HG03558 (cell line): ENCODE measurements around the gene RAVER1.
"Not testable (repeated sequence)": the region's sequence is repeated elsewhere in the genome, so short reads cannot be mapped to it uniquely, and the experiment has no call there.

ENCODE experiments used
- ATAC-seq: cut with Tn5 transposase; IDR thresholded peaks from one replicate; pipeline ENCODE4 v1.9.1; 2021; ENCODE audit warnings: moderate number of reproducible peaks; ENCODE audit not compliant: unreplicated experiment; ENCODE audit errors: extremely low read depth

The RAVER1 gene

GRCh38 chr19:10352764-10353671 lies 19.7 kb upstream of the RAVER1 start:
- no peak for ATAC-seq

GRCh38 chr19:10346509-10346908 lies 13.2 kb upstream of the RAVER1 start:
- no peak for ATAC-seq

GRCh38 chr19:10344780-10345179 lies 11.5 kb upstream of the RAVER1 start:
- no peak for ATAC-seq

- ATAC-seq = no peak
These were observed 10.2 kb upstream of the RAVER1 start for GRCh38 chr19:10343495-10343894.

- ATAC-seq = no peak
These were observed 6.6 kb upstream of the RAVER1 start for GRCh38 chr19:10339977-10340376.

- ATAC-seq = no peak
These were observed 6.1 kb upstream of the RAVER1 start, which contains the start of gene ICAM3 for GRCh38 chr19:10339380-10339960. Gene ICAM3 (minus strand): TSS chr19:10339624. CDS start chr19:10339614, 10 bp downstream.

DNA sequence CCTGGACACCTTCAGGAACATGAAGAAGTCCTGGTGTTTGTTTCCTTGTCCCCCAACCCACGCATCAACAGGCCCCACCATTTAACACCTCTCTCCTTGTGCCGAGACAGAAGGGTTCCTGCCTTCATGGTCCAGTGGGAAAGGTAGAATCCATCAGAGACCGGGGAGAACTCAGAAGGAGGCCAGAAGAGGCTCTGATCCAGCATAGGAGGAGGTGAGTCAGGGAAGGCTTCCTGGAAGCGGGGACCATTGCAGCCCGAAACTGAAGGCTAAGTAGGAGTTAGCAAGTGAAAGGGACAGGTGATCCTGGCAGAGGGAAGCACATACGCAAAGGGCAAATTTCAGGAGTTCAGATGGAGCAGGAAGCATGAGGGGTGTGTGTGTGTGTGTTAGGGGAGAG lies 5.6 kb upstream of the RAVER1 start:
- ATAC-seq = no peak

DNA sequence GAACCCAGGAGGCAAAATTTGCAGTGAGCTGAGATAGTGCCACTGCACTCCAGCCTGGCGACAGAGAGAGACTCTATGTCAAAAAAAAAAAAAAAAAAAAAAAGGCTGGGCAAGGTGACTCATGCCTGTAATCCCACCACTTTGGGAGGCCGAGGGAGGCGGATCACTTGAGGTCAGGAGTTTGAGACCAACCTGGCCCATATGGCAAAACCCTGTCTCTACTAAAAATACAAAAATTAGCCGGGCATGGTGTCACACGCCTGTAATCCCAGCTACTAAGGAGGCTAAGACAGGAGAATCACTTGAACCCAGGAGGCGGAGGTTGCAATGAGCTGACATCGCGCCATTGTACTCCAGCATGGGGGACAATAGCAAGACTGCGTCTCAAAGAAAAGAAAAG lies 3.4 kb upstream of the RAVER1 start:
- not testable (repeated sequence) for ATAC-seq

GRCh38 chr19:10335352-10335985 lies 2.1 kb upstream of the RAVER1 start:
- ATAC-seq = no peak

DNA sequence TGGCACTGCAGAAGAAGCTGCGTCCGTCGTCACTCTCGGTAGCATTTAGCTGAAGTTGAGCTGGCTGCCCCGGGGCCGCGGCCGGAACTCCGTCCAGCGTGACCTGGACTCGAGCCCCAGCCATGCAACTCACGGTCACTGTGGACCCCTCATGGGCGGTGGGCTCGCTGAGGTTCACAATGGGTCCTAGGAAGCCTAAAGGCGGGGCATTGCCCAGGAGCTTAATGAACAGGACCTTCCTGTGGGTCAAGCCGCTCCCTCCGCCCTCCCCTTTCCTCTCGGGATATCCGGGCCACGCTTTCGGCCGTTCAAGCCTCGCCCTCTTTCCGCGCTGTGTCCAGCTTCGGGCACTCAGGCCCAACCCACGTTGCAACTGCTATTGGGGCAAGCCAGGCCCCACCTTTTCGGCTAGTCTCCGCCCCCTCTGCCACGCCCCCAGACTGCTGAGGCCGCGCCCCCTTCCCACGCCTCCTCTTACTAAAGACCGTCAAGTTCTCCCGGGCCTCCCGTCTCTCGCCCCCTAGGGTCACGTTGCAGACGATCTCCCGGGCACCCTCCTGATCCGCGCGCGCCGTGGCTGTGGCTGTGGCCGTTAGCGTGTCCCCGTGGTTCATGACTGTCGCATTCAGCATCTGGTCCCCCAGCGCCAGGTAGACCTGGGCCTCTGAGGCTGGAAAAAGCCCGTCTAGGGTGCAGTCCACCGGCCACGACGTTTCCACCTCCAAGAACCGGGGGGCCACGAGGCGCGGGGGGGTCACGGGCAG lies 1.4 kb upstream of the RAVER1 start:
- no peak for ATAC-seq

GRCh38 chr19:10333758-10334587 lies 644 bp upstream of the RAVER1 start:
- ATAC-seq = no peak

- ATAC-seq = no peak
These were observed 968 bp downstream of the RAVER1 start for GRCh38 chr19:10332158-10332964.

DNA sequence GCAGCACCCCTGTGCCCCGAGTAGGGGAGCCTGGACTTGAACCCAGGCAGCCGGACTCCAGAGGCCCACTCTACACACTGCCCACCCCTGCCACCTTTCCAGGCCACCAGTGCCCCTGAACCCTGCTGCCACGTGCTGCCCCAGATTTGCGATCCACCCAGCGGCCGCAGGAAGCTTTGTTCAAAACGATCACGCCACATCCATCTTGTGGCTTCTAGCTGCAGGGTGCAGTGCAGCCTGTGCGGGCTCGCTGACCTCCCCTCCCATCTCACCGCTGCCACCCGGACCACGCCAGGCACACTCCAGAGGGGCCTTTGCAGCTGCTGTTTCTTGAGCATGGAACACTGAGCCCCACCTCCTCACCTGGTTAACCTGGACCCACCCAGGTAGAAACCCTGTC lies 3.8 kb downstream of the RAVER1 start:
- ATAC-seq = no peak

GRCh38 chr19:10328558-10329429 lies 4.5 kb downstream of the RAVER1 start:
- no peak for ATAC-seq

- no peak for ATAC-seq
These were observed 5.5 kb downstream of the RAVER1 start for GRCh38 chr19:10327793-10328192.

DNA sequence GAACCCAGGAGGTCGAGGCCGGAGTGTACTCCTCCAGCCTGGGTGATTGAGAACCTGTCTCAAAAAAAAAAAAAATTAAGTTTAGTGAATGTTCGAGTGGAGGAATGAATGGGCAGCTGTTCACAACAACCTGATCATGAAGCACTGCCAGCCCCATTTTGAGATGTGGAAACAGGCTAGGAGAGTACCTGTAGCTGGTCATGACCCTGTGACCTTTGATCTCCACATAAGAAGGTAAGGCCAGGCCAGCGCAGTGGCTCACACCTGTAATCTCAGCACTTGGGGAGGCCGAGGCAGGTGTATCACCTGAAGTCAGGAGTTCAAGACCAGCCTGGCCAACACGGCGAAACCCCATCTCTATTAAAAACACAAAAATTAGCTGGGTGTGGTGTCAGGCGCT lies 7.6 kb downstream of the RAVER1 start:
- ATAC-seq = no peak

DNA sequence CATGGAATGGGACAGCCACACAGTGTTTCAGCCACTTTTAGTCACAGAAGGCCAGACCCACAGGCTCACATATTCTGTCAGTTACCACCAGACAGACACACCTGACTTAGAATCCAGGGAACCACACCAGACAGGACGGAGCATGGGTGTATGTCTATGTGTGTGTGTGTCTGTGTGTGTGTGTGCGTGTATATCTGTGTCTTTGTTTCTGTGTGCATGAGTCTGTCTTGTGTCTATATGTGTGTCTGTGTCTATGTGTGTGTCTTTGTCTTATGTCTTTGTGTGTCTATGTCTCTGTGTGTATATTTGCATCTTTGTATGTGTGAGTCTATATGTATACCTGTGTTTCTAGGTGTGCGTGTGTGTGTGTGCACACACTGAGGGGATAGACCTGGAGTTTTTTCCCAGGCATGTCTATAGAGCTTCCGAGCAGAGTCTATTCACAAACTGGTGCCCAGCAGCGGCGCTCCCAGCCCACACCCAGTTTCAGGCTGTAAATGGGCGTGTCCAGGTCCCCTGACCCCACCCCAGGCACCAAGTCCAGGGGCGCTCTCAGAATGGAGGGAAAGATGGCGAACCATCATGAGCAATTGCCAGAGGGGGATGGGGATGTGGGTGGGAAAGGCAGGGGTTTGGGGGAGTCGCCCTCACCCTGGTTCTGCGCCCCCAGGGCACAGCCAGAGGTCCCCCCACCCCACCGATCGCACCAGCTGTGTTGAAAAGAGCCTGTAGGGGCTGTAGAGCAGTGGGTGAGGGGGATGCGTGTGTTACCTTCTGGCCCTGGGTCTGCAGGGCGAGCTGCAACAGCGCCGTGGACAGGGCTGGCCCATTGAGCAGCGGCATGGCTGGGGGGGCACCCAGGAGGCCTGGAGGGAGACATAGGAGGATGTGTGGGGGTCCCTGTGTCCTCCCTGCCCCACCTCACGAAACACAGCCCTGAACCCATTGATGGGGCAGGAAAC lies 11.2 kb downstream of the RAVER1 start:
- no peak for ATAC-seq
